Upper lobe of left lung (tissue), 4 donors: ENCODE measurements around the gene SMYD3.

Experiments
- CTCF ChIP-seq, 6 experiments: fragments of 450-650 bp in 4 of 6; fragments of 200-600 bp in 2 of 6; sonication (generic) in 2 of 6; IDR thresholded peaks; one replicate each; pipeline ENCODE4 v1.5.1; 2016 to 2019; ENCODE audit warnings: antibody characterized with exemption in 6 of 6
- EP300 ChIP-seq, 4 donors: sonication (generic); formaldehyde crosslinking; IDR thresholded peaks; one replicate each; pipeline ENCODE4 v1.5.1; 2017; ENCODE audit warnings: antibody characterized with exemption in 4 of 4, control low read depth in 2 of 4
- POLR2A ChIP-seq, 4 donors: fragments of 450-650 bp; IDR thresholded peaks; one replicate each; pipeline ENCODE4 v1.5.1; 2016 to 2017; ENCODE audit warnings: antibody characterized with exemption in 4 of 4, mild to moderate bottlenecking in 2 of 4
- POLR2AphosphoS5 ChIP-seq, 2 donors: sonication (generic); formaldehyde crosslinking; IDR thresholded peaks; one replicate each; pipeline ENCODE4 v1.5.1; 2017; ENCODE audit warnings: antibody characterized with exemption in 2 of 2

DNA sequence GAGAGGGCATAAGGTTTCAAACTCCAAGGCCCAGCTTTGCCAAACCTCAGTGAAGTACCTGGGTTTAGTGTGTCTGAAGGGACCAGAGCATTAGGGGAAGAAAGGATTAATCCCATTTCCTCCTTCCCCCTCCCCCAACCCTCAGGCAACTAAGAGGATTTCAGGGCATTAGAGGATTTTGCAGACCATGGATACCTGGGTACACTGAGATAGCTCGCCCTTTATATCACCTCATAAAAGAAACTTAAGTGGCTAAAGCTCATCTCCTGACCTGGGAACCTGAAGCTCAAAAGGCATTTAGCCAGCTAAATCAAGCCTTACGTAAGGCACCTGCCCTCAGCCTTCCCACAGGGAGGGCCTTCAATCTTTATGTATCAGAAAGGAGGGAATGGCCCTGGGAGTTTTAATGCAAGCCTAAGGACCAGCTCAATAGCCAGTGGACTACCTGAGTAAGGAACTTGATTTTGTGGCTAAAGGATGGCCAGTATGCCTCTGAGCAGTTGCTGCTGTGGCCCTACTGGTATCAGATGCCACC is 26.4 kb upstream of the SMYD3 start:
- no peak for TF ChIP-seq CTCF (IDR thresholded peaks at IDR 0.05)
- TF ChIP-seq POLR2A (IDR thresholded peaks at IDR 0.05), result no peak
- no peak for TF ChIP-seq POLR2AphosphoS5 (IDR thresholded peaks at IDR 0.05)
- TF ChIP-seq EP300 (IDR thresholded peaks at IDR 0.05), result no peak
